ENCODE measurements around the gene PHF21A.
"Not testable (repeated sequence)": the region's sequence is repeated elsewhere in the genome, so short reads cannot be mapped to it uniquely, and the experiment has no call there.

Gene PHF21A

DNA sequence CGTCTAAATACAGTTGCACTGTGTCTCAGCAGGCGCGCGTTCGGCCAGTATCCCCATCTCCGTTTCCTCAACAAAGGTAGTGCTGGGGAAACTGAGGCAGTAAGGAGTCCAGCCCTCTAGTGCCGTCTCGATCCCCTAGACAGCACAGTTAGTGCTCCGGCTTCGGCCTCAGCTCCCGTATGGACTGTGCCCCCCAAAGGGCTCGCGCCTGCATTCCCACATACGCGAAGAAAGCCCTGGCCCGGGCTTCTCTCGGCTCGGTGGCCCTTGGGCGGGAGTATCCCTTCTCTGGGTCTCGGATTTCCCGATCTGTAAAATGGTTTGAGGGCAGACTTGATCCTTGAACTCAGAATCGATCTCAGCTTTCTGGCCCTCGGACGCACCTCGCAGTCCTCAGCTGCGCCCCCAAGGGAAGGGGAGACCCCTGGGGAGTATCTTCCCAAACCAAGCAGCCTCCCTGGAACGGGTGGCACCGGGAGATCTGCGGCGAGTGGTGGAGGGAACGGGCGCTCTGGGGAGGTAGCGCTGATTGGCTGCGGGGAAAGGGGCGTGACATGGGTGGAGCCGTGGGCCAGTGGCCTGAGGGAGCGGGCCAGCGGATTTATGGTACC is 202.8 kb downstream of the PHF21A start:
- DNase-seq: no peak

DNA sequence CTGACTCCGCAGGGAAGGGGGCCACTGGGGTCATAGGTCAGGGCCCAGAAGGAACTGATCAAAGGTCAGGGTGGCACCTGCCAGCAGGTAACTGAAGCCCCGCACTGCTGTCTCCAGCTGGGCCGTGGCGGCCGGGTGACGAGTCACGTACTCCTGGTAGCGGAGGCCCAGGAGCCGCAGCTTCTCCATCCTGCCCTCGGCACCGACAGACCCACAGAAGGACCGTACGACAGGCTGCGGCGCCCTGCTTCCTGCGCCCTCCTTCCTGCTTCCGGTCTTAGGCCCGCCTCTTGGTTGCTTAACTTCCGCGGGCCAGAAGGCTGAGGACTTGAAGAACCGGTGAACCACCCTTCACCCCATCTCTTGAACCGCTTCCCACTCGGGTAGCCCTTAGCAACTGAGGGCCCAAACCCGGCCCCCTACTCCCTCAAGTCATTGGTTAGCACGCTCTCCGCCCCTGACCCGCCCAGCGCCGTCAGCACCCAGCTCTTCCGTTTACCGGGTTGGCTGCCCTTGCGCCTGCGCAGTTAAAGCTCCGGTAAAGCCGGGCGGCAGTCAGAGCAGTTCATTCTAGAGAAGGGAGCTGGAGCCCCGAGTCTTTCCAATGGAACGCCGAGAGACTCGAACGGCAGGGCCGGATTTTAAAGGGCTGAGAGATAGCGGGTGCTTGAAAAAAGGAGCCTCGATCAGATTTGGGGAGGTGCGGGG is 203.5 kb downstream of the PHF21A start, which contains the start of gene PEX16:
Gene PEX16, minus strand, starts transcription at position 255 of the 708 bp plus-strand sequence. Its CDS starts 66 bp downstream, at position 189.
- DNase-seq: no peak

GRCh38 chr11:45917286-45917622 is 204.0 kb downstream of the PHF21A start:
- DNase-seq: no peak

- DNase-seq: no peak
These were observed 205.8 kb downstream of the PHF21A start for GRCh38 chr11:45915446-45915845.

- no peak for DNase-seq
These were observed 207.2 kb downstream of the PHF21A start for GRCh38 chr11:45913942-45914635.

- no peak for DNase-seq
These were observed 207.7 kb downstream of the PHF21A start for GRCh38 chr11:45913514-45913913.

- no peak for DNase-seq
These were observed 210.6 kb downstream of the PHF21A start for GRCh38 chr11:45910623-45911022.

DNA sequence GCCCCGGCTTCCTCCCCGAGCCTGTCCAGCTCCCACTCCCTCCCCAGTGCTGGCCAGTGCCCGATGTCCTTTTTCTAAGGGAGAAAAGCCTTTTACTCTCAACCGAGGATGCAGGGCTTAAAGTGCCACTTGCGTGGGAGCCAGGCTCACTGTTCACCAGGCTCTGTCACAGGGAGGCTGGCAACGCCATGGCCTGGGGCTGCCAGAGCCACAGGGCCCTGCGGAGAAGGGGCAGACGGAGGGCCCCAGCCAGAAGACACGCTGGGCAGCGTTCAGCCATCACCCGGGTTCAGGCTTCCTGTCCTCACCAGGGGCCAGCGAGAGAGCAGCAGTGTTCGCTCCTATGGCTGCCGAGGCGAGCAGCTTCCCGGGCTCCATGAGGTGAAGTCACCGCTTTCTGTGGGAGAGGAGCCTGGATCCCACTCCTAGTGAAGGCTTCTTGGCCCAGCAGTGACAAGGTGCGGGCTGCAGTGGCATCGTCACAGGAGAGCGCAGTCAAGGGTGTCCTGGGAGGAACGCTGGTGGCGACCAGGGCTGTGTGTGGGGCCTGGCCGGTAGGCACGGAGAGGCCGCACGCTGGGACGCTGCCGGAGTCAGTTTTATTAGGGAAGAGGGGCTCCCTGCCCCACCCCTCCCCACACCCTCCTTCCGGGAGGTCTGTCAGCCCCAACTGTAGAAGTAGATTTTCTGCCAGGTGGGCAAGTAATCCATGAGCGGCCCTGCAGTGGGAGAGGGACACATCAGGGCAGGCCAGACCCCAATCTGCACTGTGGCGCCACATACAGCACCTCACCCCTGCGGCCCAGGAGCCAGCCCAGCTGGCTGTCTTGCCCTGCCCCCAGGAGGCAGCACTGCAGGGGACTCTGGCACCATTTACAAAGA is 211.4 kb downstream of the PHF21A start:
- no peak for DNase-seq

DNA sequence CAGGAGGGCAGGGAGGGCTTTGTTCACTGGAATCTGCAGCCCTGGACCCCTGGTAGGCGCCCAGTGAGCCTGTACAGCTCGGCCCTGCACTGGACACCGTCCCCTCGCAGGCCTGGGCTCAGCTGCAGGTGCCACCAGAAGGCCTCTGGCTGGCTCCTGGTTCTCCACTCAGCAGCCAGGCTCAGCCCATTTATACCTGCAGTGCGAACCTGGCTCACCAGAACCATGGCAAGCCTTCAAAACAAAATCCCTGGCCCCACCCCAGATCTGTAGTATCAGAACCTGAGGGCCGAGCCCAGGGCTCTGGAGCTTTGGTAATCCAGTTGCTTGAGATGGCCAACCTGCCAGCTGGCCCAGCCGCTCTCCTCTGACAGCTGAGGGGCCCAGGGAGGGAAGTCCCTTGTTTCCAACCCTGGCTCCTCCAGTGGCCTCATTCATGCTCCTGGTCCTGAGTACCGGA is 213.3 kb downstream of the PHF21A start:
- no peak for DNase-seq

- no peak for DNase-seq
These were observed 214.2 kb downstream of the PHF21A start, which contains the start of gene FREY1 for GRCh38 chr11:45906965-45907611. TSS of gene FREY1 (minus strand) at chr11:45907271. CDS start at chr11:45907245, 26 bp downstream.

DNA sequence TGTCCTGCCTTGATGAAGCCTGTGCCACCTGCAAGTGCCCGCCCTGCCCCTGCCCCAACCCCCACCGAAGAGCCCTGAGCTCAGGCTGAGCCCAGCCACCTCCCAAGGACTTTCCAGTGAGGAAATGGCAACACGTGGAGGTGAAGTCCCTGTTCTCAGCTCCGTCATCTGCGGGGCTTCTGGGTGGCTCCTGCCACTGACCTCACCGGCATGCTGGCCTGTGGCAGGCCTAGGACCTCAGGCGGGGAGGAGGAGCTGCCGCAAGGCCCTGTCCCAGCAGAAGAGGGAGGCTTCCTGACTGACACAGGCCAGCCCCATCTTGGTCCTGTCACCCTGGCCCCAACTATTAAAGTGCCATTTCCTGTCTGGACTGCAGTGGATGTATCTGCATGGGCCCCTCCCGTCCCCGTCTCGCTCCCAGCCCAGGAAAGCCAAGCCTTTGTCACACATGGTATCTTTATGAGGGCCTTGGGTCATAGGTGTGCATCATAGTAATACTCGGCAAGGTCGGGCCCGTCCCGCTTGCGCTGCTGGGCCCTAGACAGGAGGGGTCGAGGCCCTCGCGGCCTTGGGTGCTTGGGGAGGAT is 215.1 kb downstream of the PHF21A start:
- DNase-seq: no peak

DNA sequence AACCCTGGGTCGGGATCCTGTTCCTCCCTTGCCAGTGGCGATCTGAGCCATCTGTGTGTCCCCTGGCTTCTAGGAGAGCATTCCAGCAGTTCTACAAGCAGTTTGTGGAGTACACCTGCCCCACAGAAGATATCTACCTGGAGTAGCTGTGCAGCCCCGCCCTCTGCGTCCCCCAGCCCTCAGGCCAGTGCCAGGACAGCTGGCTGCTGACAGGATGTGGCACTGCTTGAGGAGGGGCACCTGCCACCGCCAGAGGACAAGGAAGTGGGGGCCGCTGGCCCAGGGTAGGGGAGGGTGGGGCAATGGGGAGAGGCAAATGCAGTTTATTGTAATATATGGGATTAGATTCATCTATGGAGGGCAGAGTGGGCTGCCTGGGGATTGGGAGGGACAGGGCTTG is 215.7 kb downstream of the PHF21A start:
- not testable (repeated sequence) for DNase-seq

DNA sequence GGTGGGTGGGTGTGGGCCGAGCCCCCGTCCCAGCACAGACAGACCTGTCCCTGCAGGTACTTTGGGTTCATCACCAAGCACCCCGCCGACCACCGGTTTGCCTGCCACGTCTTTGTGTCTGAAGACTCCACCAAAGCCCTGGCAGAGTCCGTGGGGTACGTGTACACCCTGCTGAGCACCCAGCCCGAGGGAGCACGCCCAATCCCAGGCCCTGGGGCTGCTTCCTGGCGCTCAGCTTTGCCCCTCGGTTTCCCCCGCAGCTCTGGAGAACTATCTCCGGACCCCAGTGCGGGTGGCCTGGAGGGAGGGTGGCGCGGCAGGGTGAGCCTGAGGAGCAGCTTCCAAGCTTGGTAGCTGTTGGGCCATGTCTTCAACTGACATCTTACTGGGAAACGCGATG is 216.2 kb downstream of the PHF21A start:
- DNase-seq: no peak

GRCh38 chr11:45904309-45904915 is 216.8 kb downstream of the PHF21A start:
- DNase-seq: no peak

- DNase-seq: no peak
These were observed 218.5 kb downstream of the PHF21A start for GRCh38 chr11:45902452-45903380.

- no peak for DNase-seq
These were observed 219.6 kb downstream of the PHF21A start for GRCh38 chr11:45901626-45902025.

DNA sequence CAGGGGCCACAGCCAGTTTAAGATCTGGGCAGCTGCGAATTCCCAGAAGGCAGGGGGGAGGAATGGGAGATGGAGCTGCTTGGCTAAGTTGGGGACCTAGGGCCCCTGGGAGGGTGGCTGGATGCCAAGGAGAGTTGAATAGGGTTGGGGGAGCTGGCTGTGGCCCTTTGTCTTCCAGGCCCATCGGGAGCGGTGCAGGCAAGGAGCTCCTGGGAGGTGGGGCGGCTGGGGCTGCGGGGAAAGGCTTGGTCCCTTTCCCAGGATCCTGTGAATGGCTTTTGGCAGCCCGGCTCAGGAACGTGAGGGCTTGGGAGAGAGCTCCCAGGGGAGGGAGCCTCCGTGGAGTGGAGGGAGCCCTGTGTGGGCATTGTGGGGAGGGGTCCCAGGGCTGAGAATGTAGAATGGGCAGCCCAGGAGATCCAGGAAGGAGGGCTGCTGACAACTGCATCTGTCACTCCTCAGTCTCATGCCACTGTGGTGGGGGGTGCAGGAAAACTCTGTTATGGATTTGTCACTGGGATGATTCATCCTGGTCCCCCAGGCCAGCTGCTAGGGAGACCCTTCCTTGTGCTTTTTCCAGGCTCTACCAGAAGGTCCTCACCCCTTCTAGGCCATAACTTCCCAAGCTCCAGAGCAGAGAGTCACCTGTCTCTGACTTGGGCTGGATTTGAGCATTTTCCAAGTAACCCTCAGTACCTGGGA is 220.2 kb downstream of the PHF21A start:
- no peak for DNase-seq

DNA sequence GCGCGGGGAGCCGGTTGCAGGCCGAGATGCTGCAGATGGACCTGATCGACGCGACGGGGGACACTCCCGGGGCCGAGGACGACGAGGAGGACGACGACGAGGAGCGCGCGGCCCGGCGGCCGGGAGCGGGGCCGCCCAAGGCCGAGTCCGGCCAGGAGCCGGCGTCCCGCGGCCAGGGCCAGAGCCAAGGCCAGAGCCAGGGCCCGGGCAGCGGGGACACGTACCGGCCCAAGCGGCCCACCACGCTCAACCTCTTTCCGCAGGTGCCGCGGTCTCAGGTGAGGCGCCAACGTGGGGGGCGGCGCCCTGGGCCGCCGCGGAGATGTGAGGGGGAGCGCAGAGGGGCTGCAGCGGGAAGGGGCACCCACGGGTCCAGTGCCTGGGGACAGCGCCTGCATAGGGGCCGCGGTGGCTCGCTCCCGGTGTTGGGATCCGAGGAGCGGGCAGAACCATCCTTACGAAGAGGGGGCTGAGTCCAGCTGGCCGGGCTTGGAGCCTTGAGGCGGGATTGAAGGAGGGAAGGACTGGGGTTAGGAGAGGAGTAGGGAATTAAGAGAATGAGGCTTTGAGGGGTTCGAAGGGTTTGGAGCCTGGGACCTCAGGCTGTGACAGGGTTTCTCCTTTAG is 221.0 kb downstream of the PHF21A start:
- DNase-seq: not testable (repeated sequence)
